ENCODE measurements around the gene PDGFRA.

PDGFRA gene

DNA sequence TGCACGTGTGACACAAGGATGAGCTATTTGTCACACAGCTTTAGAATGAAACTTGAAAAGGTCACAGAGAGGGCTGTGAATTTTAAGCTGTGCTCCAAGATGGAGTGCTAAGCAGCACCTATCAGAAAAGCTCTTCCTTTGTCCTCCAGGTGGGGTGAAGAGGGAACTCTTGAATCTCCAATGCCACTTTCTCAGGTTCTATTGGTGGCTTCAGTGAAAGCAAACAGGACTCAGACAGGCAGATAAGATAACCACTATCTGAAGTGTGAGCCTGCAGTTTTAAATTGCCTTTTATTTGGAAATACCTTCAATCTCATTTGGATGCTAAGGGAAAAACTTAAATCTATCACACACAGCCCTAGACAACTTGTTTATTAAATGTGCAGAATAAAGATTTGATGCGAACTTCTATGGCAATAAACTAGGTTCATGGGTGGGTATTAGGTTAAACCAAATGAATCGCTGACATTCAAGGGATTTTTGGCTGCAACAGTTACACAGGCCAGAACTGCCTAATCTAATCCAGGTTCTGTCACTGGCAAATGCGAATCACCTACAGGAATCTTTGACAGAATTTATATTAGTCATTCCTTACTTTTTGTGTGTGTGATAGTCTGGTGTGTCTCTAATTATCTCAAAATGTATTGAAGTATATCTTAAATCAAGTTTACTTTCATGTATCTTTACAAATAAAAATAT lies 13.6 kb upstream of the PDGFRA start:
- TF ChIP-seq SIN3A (IDR thresholded peaks at IDR 0.05; ENCODE audit: borderline replicate concordance, insufficient read depth, low read length) (no peak), POLR2AphosphoS5 (IDR thresholded peaks at IDR 0.05; ENCODE audit: low read depth, low read length) (no peak), TAF1 (IDR thresholded peaks at IDR 0.05; ENCODE audit: borderline replicate concordance, insufficient read depth, low read length) (no peak), FOXP2 (optimal IDR thresholded peaks at IDR 0.05; ENCODE audit: borderline replicate concordance, extremely low read depth, extremely low read length, insufficient read depth) (no peak)
- TF ChIP-seq, protein P1, sequence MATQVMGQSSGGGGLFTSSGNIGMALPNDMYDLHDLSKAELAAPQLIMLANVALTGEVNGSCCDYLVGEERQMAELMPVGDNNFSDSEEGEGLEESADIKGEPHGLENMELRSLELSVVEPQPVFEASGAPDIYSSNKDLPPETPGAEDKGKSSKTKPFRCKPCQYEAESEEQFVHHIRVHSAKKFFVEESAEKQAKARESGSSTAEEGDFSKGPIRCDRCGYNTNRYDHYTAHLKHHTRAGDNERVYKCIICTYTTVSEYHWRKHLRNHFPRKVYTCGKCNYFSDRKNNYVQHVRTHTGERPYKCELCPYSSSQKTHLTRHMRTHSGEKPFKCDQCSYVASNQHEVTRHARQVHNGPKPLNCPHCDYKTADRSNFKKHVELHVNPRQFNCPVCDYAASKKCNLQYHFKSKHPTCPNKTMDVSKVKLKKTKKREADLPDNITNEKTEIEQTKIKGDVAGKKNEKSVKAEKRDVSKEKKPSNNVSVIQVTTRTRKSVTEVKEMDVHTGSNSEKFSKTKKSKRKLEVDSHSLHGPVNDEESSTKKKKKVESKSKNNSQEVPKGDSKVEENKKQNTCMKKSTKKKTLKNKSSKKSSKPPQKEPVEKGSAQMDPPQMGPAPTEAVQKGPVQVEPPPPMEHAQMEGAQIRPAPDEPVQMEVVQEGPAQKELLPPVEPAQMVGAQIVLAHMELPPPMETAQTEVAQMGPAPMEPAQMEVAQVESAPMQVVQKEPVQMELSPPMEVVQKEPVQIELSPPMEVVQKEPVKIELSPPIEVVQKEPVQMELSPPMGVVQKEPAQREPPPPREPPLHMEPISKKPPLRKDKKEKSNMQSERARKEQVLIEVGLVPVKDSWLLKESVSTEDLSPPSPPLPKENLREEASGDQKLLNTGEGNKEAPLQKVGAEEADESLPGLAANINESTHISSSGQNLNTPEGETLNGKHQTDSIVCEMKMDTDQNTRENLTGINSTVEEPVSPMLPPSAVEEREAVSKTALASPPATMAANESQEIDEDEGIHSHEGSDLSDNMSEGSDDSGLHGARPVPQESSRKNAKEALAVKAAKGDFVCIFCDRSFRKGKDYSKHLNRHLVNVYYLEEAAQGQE (IDR thresholded peaks at IDR 0.05; ENCODE audit: insufficient read depth in 1 of 2, low read depth in 2 of 2, low read length in 2 of 2) = no peak

DNA sequence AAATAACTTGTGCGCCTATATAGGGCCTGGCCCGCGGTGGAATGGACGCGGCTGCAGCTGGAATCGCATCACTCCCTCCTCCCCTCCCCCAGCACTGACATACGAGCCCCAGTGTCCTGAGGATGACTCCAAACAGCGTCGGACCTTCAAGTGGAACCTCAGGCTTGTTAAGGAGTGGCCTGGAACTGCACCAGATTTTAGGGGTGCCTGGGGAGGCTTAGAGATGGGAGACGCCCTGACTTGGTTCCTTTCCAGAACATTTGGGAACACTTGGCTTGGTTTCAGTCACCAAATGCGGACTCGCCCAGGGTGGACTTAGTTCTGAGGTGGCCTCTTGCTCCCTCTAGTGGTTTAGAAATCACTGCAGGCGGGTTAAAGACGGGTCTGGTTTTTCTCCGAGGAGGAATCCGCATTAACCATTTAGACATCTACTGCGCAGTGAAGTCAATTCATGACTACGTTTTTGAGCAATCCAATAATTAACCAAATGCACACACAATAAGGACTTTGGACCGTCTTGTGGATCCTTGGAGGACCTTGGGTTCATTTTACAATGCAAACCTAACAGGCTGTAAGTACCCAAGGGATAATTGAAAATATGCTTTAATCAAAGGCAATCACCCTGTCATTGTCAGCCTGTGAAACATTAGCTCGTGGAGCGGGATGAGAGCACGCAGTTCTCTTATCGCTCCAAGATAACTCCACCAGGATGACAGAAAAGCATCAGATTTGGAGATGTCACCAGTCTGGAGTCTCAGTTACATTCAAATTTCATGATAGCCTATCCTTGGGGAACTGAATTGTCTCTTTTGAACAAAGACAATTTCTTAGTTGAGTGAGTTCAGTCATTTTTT lies 11.2 kb upstream of the PDGFRA start:
- TF ChIP-seq FOXP2 (optimal IDR thresholded peaks at IDR 0.05; ENCODE audit: borderline replicate concordance, extremely low read depth, extremely low read length, insufficient read depth) = no peak
- no peak for TF ChIP-seq SIN3A (IDR thresholded peaks at IDR 0.05; ENCODE audit: borderline replicate concordance, insufficient read depth, low read length)
- no peak for TF ChIP-seq POLR2AphosphoS5 (IDR thresholded peaks at IDR 0.05; ENCODE audit: low read depth, low read length)
- no peak for TF ChIP-seq TAF1 (IDR thresholded peaks at IDR 0.05; ENCODE audit: borderline replicate concordance, insufficient read depth, low read length)
- TF ChIP-seq, protein P1 (IDR thresholded peaks at IDR 0.05; ENCODE audit: insufficient read depth in 1 of 2, low read depth in 2 of 2, low read length in 2 of 2) = no peak

DNA sequence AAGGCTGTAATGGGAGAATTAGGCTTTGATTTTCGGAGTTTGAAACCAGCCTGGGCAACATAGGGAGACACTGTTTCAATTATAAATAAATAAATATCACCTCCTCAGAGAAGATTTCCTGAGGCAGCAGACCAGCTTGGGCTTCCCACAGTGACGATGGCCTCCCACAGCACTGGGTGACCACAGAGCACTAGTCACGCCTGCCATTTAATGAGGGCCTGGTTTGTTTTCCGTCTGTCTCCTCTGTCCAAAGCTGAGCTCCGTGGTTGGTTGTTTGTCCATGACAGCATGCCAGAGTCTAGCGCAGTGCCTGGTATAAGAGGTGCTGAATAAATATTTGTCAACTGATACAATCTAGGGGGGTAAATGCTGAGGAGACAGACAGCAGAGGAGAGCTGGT lies 10.4 kb upstream of the PDGFRA start:
- TF ChIP-seq, protein P1 (IDR thresholded peaks at IDR 0.05; ENCODE audit: insufficient read depth in 1 of 2, low read depth in 2 of 2, low read length in 2 of 2) = no peak
- TF ChIP-seq POLR2AphosphoS5 (IDR thresholded peaks at IDR 0.05; ENCODE audit: low read depth, low read length) (no peak), FOXP2 (optimal IDR thresholded peaks at IDR 0.05; ENCODE audit: borderline replicate concordance, extremely low read depth, extremely low read length, insufficient read depth) (no peak), SIN3A (IDR thresholded peaks at IDR 0.05; ENCODE audit: borderline replicate concordance, insufficient read depth, low read length) (no peak), TAF1 (IDR thresholded peaks at IDR 0.05; ENCODE audit: borderline replicate concordance, insufficient read depth, low read length) (no peak)

DNA sequence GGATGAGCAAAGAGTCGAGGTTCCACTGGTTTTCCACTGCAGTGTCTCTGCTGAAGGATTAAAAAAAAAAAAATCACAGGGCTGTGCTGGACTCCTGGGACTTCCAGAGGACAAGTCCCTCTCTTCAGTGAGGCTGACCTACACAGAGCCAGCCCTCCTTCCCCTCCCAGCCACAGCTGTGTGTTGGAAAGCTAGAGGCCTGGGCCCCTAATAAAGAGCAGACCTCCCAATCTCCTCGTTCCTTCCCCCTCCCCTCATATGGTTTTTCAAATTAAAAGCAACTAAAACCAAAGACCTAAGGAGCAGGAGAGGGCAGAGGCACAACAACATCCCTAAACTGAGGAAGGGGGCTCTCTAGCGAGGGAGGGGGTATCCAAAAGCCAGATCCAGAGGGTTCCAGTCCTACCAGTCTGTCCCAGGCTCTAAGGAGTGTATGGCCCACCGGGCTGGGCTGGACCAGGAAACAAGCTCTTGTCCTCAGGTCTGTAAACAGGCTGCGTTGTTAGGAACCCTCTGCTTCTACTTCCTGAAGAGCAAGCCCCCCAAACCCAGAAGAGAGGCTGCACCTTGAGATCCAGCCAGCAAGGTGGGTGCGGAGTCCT lies 4.0 kb upstream of the PDGFRA start:
- TF ChIP-seq, protein P1 (IDR thresholded peaks at IDR 0.05; ENCODE audit: insufficient read depth in 1 of 2, low read depth in 2 of 2, low read length in 2 of 2) = no peak
- TF ChIP-seq POLR2AphosphoS5 (IDR thresholded peaks at IDR 0.05; ENCODE audit: low read depth, low read length) = no peak
- no peak for TF ChIP-seq SIN3A (IDR thresholded peaks at IDR 0.05; ENCODE audit: borderline replicate concordance, insufficient read depth, low read length)
- no peak for TF ChIP-seq TAF1 (IDR thresholded peaks at IDR 0.05; ENCODE audit: borderline replicate concordance, insufficient read depth, low read length)
- no peak for TF ChIP-seq FOXP2 (optimal IDR thresholded peaks at IDR 0.05; ENCODE audit: borderline replicate concordance, extremely low read depth, extremely low read length, insufficient read depth)

Measured in PFSK-1 (cell line).